GM12891 (cell line): ENCODE results near the gene COL21A1.

Experiments used
- PAX5 ChIP-seq: IDR thresholded peaks from 2 replicates; pipeline ENCODE4 v1.6.1; 2011; ENCODE audit warnings: low read length, moderate library complexity, mild to moderate bottlenecking; ENCODE audit not compliant: insufficient read depth, severe bottlenecking
- POLR2A ChIP-seq: IDR thresholded peaks from 2 replicates; pipeline ENCODE4 v1.6.1; 2011; ENCODE audit warnings: low read depth, low read length, control low read depth
- POLR2AphosphoS5 ChIP-seq: IDR thresholded peaks from 2 replicates; pipeline ENCODE4 v1.6.1; 2011; ENCODE audit warnings: low read depth, low read length, control low read depth

GRCh38 chr6:56160489-56160888 is 86.9 kb downstream of the COL21A1 start:
- TF ChIP-seq POLR2A = no peak
- TF ChIP-seq PAX5 = no peak
- TF ChIP-seq POLR2AphosphoS5 = no peak
